Natural killer cell (primary cell): ENCODE data around the gene DRGX. TPM values are rescaled to one million over a fixed set of nuclear protein-coding genes. Genes with fewer than 3 reads are reported as not detected.

Experiments
- ATAC-seq, 3 donors: fragments of 150-1000 bp in 2 of 3; fragments of 200-7000 bp in 1 of 3; cut with Tn5 transposase; 1 replicate in 1 of 3; 2 replicates in 2 of 3; pipeline ENCODE4 v1.10.0; 2021; ENCODE audit warnings: mild to moderate bottlenecking in 2 of 3, moderate library complexity in 2 of 3
- DNase-seq, 2 donors: peaks; one replicate each; pipeline versions ENCODE4 v3.0.0 to v3.0.0-alpha.2; 2013 to 2021; ENCODE audit warnings: mixed read lengths in 1 of 2
- H3K27ac ChIP-seq: one replicate; pipeline ENCODE4 v1.5.1; 2013; ENCODE audit warnings: mild to moderate bottlenecking, low read length
- H3K27me3 ChIP-seq: one replicate; pipeline ENCODE4 v1.6.1; 2013; ENCODE audit warnings: low read length; ENCODE audit not compliant: control insufficient read depth, insufficient read depth
- H3K36me3 ChIP-seq: one replicate; pipeline ENCODE4 v1.6.1; 2013; ENCODE audit warnings: low read length; ENCODE audit not compliant: control insufficient read depth, insufficient read depth
- H3K4me1 ChIP-seq: one replicate; pipeline ENCODE4 v1.6.1; 2013; ENCODE audit warnings: low read length; ENCODE audit not compliant: control insufficient read depth, insufficient read depth
- H3K4me3 ChIP-seq: one replicate; pipeline ENCODE4 v1.5.1; 2013; ENCODE audit warnings: low read length
- H3K9me3 ChIP-seq: one replicate; pipeline ENCODE4 v1.6.1; 2013; ENCODE audit warnings: low read length; ENCODE audit not compliant: control insufficient read depth, insufficient read depth
- H3K27ac Mint-ChIP-seq, 2 donors: one replicate each; pipeline ENCODE4 v1.8.0; 2022; ENCODE audit warnings: mild to moderate bottlenecking in 2 of 2, mixed read lengths in 2 of 2, moderate library complexity in 1 of 2
- H3K27me3 Mint-ChIP-seq, 2 donors: one replicate each; pipeline ENCODE4 v1.8.0; 2022; ENCODE audit warnings: low read depth in 2 of 2, mixed read lengths in 2 of 2
- H3K36me3 Mint-ChIP-seq: one replicate; pipeline ENCODE4 v1.8.0; 2022; ENCODE audit warnings: mixed read lengths
- H3K4me1 Mint-ChIP-seq, 2 donors: one replicate each; pipeline ENCODE4 v1.8.0; 2022; ENCODE audit warnings: mixed read lengths in 2 of 2
- H3K4me3 Mint-ChIP-seq: one replicate; pipeline ENCODE4 v1.8.0; 2022; ENCODE audit warnings: mild to moderate bottlenecking, moderate library complexity, mixed read lengths
- H3K9me3 Mint-ChIP-seq, 2 donors: one replicate each; pipeline ENCODE4 v1.8.0; 2022; ENCODE audit warnings: mixed read lengths in 2 of 2
- WGBS: methylation state at CpG from one replicate; pipeline ENCODE4 v1.1.7; 2013; ENCODE audit warnings: missing lambda C conversion rate; ENCODE audit not compliant: insufficient coverage; 5-methylcytosine and 5-hydroxymethylcytosine counted together
- intact Hi-C: fragments of 100-400 bp; cut with micrococcal nuclease; formaldehyde crosslinking; loops from one replicate; pipeline ENCODE4 v1.14.2; 2022
- total RNA-seq, 4 donors: library from RNA; stranded (reverse); fragments of 120-200 nt in 1 of 4; gene quantifications; one replicate each; pipeline versions ENCODE4 v1.2.3 to v1.2.4, GENCODE V29; 2013 to 2022
- TF ChIP-seq, protein P1 (sequence below): fragments of 200-600 bp; IDR thresholded peaks from one replicate; pipeline ENCODE4 v1.8.0; 2022; ENCODE audit warnings: antibody characterized with exemption

DRGX gene
- total RNA-seq, 3 donors from 2014 or later (not counting 1 experiment from before 2014, with no cell fraction given) = not detected

- Mint-ChIP-seq H3K36me3 (no peaks in the 10 kb centered on the region), H3K27me3 (peaks cover 46 to 66% of the 10 kb centered on the region in 2 donors), H3K4me3 (no peak overlapping the region), H3K27ac (no peak overlapping the region), H3K9me3 (no peaks in the 10 kb centered on the region), H3K4me1 (no peaks in the 10 kb centered on the region)
- DNase-seq (no peak), ATAC-seq (no peak)
- Histone ChIP-seq H3K27me3 (peaks cover 19% of the 10 kb centered on the region), H3K36me3 (no peaks in the 10 kb centered on the region), H3K9me3 (no peaks in the 10 kb centered on the region), H3K4me3 (no peak overlapping the region), H3K4me1 (no peaks in the 10 kb centered on the region), H3K27ac (no peak overlapping the region)
- intact Hi-C loops = no loop called here
- TF ChIP-seq, protein P1, sequence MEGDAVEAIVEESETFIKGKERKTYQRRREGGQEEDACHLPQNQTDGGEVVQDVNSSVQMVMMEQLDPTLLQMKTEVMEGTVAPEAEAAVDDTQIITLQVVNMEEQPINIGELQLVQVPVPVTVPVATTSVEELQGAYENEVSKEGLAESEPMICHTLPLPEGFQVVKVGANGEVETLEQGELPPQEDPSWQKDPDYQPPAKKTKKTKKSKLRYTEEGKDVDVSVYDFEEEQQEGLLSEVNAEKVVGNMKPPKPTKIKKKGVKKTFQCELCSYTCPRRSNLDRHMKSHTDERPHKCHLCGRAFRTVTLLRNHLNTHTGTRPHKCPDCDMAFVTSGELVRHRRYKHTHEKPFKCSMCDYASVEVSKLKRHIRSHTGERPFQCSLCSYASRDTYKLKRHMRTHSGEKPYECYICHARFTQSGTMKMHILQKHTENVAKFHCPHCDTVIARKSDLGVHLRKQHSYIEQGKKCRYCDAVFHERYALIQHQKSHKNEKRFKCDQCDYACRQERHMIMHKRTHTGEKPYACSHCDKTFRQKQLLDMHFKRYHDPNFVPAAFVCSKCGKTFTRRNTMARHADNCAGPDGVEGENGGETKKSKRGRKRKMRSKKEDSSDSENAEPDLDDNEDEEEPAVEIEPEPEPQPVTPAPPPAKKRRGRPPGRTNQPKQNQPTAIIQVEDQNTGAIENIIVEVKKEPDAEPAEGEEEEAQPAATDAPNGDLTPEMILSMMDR = no peak
- WGBS = 92% methylated on average over 13 of the region's 15 CpGs
Measured at GRCh38 chr10:49389361-49389933, 6.4 kb downstream of the DRGX start.

DNA sequence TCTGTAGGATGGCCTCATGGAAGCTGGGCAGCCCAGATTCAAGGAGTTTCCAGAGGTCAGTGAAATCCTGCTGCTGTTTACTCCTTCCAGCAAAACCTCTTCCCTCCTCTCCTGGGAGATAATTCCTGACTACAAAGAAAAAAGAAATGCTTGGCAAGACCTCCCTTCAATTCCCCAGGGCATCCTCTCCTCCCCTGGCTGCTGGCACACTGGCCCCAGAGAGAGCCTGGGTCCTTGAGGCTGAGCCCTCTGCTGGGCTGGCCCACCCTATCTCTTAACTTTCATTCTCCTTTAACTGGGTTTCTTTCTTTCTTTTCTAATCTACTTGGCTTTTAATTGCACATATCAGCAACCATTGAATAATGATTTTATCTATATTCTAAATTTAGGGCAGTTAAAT, 7.7 kb downstream of the DRGX start:
- TF ChIP-seq, protein P1 = no peak
- Histone ChIP-seq H3K4me1 (no peaks in the 10 kb centered on the region), H3K4me3 (no peak overlapping the region), H3K9me3 (no peaks in the 10 kb centered on the region), H3K27me3 (peaks cover 9% of the 10 kb centered on the region), H3K27ac (no peak overlapping the region), H3K36me3 (no peaks in the 10 kb centered on the region)
- DNase-seq = no peak
- H3K36me3 Mint-ChIP-seq = no peaks in the 10 kb centered on the region
- H3K4me1 Mint-ChIP-seq = no peaks in the 10 kb centered on the region
- no peak overlapping the region for H3K27ac Mint-ChIP-seq
- H3K27me3 Mint-ChIP-seq = peaks cover 37 to 53% of the 10 kb centered on the region in 2 donors
- H3K4me3 Mint-ChIP-seq = no peak overlapping the region
- H3K9me3 Mint-ChIP-seq = no peaks in the 10 kb centered on the region
- no peak for ATAC-seq
- intact Hi-C loops = no loop called here

DNA sequence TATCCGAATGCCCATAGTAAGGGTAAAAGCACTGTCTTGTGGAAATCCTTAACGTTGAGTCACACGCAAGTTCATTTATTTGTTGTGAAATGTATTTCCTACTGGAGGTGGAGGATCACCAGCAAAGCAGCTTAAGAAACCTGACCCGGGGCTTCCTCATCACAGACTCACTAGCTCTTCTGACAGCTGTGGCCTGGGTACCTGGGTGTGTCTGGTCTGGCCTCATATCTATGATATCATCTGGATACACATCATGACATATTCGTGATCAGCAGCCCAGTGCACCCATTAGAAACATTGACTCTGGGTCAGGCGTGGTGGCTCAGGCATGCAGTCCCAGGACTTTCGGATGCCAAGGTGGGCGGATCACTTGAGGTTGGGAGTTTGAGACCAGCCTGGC, 8.8 kb downstream of the DRGX start:
- Mint-ChIP-seq H3K27me3 (peaks cover 34 to 42% of the 10 kb centered on the region in 2 donors), H3K27ac (no peak overlapping the region), H3K36me3 (no peaks in the 10 kb centered on the region), H3K4me3 (no peak overlapping the region), H3K4me1 (no peaks in the 10 kb centered on the region), H3K9me3 (no peaks in the 10 kb centered on the region)
- no peak overlapping the region for H3K4me3 ChIP-seq
- no peak for DNase-seq
- H3K9me3 ChIP-seq = no peaks in the 10 kb centered on the region
- no peaks in the 10 kb centered on the region for H3K36me3 ChIP-seq
- H3K4me1 ChIP-seq = no peaks in the 10 kb centered on the region
- no peak overlapping the region for H3K27ac ChIP-seq
- H3K27me3 ChIP-seq = peaks cover 4% of the 10 kb centered on the region
- WGBS = 91% methylated on average over 8 of the region's 8 CpGs
- no peak for ATAC-seq
- TF ChIP-seq, protein P1 = no peak
- intact Hi-C loops = no loop called here
